Endothelial cell of umbilical vein (primary cell): ENCODE results near the gene ATAD3A.

Experiments used
- GATA2 ChIP-seq: IDR thresholded peaks from 2 replicates; pipeline ENCODE4 v1.7.0; 2011; ENCODE audit warnings: low read depth, mild to moderate bottlenecking, moderate library complexity, mixed read lengths, low read length; ENCODE audit not compliant: insufficient read length, insufficient read depth
- MYC ChIP-seq: IDR thresholded peaks from one replicate; pipeline ENCODE4 v1.6.1; 2011; ENCODE audit warnings: mild to moderate bottlenecking, low read depth, low read length
- POLR2A ChIP-seq: IDR thresholded peaks from 2 replicates; pipeline ENCODE4 v1.6.1; 2012; ENCODE audit warnings: low read depth, mild to moderate bottlenecking, control low read depth, low read length
- TF ChIP-seq, protein P1 (sequence below), 2 donors: IDR thresholded peaks; 1 replicate in 1 of 2; 2 replicates in 1 of 2; pipeline ENCODE4 v1.5.1; 2011; ENCODE audit warnings: low read length in 2 of 2, mild to moderate bottlenecking in 2 of 2, moderate library complexity in 2 of 2, control low read depth in 1 of 2, inconsistent platforms in 1 of 2, low read depth in 1 of 2; ENCODE audit not compliant: insufficient read depth in 1 of 2; ENCODE audit errors: extremely low read depth in 1 of 2

DNA sequence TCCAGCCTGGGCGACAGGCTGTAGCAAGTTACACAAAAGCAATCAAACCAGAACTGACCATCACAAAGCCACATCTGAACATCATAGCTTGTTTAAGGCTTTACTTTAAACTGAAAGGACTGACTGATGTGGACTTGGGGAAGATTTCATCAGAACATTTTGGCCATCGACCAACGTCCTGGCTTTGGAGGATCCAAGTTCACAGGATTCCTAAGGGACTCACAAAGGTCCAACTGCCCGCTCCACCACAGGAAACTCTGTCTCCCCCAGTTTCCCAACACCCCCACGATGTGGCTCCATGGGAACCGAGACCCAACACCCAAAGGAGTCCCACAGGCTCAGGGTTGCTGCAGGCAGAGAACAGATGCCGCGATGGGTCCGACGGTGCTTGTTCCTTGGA, 53.4 kb downstream of the ATAD3A start:
- TF ChIP-seq, protein P1, sequence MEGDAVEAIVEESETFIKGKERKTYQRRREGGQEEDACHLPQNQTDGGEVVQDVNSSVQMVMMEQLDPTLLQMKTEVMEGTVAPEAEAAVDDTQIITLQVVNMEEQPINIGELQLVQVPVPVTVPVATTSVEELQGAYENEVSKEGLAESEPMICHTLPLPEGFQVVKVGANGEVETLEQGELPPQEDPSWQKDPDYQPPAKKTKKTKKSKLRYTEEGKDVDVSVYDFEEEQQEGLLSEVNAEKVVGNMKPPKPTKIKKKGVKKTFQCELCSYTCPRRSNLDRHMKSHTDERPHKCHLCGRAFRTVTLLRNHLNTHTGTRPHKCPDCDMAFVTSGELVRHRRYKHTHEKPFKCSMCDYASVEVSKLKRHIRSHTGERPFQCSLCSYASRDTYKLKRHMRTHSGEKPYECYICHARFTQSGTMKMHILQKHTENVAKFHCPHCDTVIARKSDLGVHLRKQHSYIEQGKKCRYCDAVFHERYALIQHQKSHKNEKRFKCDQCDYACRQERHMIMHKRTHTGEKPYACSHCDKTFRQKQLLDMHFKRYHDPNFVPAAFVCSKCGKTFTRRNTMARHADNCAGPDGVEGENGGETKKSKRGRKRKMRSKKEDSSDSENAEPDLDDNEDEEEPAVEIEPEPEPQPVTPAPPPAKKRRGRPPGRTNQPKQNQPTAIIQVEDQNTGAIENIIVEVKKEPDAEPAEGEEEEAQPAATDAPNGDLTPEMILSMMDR (IDR thresholded peaks at IDR 0.05; ENCODE audit: extremely low read depth in 1 of 2, insufficient read depth in 1 of 2, low read depth in 1 of 2, low read length in 2 of 2) = no peak
- no peak for TF ChIP-seq GATA2
- no peak for TF ChIP-seq POLR2A
- no peak for TF ChIP-seq MYC
